Measurements from ENCODE around the gene NFKBIB. TPM values are rescaled to one million over a fixed set of nuclear protein-coding genes. Genes with fewer than 3 reads are reported as not detected.
A peak's percentile ranks its signal among the peaks of the same experiment; 100 is the strongest.

NFKBIB gene
- total RNA-seq, 2 donors from 2014 or later = 32.1 to 38.8 TPM

DNA sequence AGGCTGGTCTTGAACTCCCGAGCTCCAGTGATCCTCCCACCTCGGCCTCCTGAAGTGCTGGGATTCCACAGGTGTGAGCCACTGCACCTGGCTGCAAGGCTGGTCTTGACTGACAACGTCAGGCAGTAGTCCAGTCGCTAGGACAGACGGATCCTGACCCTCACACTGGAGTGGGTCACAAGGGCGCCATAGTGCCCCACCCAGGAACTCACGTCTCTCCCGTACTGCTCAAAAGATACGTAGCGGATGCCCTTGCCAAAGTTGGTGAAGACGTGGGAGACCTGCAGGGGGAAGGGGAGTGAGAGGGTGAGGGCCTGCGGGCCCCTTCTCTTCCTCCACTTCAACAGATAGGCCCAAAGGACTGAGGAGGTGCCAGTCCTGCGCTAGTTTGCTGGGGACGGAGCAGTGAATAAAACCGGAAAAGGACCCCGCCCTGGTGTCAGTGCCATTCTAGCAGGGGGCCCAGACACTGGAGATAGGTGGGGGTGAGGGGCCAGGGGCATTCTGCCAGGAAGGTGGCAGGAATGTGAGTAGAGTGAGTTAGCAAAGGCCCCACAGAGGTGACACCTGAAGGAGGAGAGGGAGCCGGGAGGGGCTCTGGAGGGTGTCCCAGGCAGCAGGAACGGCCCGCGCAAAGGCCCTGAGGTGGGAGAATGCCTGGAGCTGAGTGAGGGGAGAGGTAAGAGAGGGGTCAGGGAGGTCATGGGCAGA, 42.9 kb downstream of the NFKBIB start:
- intact Hi-C loops (cut with DNase I, micrococcal nuclease) = no loop called here
- ATAC-seq = no peak

GRCh38 chr19:38944981-38945506, 45.3 kb downstream of the NFKBIB start:
- intact Hi-C loops (cut with DNase I, micrococcal nuclease) = no loop called here
- ATAC-seq (no peak), DNase-seq (no peak)

More for the DNA sequence above, 42.9 kb downstream of the NFKBIB start:
- DNase-seq = no peak

- ATAC-seq (no peak), DNase-seq (no peak)
- intact Hi-C loops (cut with DNase I, micrococcal nuclease) = no loop called here
These were observed 45.9 kb downstream of the NFKBIB start for GRCh38 chr19:38945562-38946228.

DNA sequence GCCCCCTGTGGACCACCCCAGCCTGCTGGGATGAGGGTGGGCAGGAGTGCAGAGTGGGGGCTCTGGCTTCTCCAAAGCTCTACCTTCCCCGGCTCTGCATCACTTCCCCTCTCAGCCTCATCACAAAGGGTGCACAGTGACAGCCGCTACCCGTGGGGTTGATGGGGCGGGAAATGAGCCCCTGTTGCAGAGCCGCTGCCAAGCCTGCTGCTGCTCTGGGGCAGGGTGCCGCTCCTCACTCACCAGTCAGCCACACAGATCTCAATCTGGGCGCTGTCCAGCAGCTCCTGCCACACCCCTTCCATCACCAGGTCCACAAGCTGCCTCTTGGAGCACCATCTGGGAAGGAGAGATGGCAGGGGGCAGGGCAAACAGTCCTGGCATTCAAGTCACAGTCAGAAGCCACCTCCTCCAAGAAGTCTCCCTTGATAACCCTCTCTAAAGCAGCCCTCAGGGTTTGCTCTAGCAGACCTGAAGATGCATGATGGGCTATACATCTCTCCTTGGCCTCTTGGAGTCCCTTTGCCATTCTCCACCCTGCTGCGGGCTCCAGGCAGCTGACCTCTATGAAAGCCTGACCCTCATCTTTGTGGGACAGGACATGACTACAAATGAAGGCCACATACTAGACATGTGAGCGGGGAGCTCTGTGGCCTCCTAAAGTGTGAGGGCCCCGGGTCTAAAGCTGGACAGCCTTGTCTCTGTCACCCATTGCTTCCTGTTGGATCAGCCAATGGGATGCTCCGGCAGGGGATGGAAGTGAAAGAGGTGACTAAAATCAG, 46.7 kb downstream of the NFKBIB start:
- no peak for ATAC-seq
- intact Hi-C loops (cut with DNase I, micrococcal nuclease) = no loop called here
- no peak for DNase-seq

GRCh38 chr19:38949580-38950367, 50.0 kb downstream of the NFKBIB start:
- intact Hi-C loops (cut with DNase I, micrococcal nuclease) = no loop called here
- DNase-seq = peak; percentile 84 to 85
- peak; percentile 89 for ATAC-seq

DNA sequence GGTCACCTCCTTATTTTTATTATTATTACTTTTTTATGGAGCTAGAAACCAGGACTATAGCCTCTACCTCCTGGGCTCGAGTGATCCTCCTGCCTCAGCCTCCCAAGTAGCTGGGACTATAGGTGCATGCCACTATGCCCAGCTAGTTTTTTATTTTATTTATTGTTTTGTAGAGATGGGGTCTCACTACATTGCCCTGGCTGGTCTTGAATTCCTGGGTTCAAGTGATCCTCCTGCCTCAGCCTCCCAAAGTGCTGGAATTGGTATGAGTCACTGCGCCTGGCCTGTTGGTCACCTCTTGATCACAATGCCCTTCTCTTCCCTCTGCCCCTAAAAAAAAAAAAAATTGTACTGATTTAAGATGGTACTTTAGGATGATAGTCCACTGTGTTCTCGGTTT, 51.4 kb downstream of the NFKBIB start:
- no peak for ATAC-seq
- intact Hi-C loops (cut with DNase I, micrococcal nuclease) = no loop called here

DNA sequence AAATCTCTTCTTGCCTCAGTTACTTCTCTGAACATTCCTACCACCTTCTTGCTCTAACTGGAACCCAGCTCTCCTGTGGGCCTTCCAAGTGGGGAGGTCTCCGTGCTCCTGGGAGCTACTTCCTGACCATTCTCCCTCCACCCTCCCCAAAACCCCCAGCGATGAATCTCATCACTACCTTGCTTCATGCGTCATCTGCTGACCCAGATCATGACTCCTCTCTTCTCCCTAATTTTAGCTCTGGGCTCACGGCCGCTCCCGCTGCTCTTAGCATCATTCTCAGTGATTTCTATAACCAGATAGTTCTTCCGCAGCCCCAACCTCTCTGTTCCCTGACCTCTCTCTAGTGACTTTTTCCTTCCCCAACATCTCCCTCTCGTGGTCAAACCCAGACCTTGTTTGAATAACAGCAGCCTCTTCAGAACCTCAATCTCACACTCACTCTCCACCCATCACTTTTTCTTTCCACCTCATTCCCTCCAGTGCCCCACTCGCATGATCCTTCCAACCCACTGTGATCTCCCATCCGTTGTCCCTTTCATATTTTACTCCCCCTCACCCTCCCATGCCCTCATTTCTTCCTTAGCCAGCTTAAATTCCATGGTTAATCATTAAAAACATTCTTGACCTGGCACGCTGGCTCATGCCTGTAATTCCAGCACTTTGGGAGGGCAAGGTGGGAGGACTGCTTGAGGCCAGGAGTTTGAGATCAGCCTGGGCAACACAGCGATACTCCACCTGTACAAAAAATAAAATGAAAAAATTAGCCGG, 52.8 kb downstream of the NFKBIB start:
- DNase-seq = peak in 1 of 2 donors; percentile 38
- peak; percentile 80 for ATAC-seq
- intact Hi-C loops (cut with DNase I, micrococcal nuclease) = no loop called here

More for the DNA sequence above, 51.4 kb downstream of the NFKBIB start:
- DNase-seq = no peak

DNA sequence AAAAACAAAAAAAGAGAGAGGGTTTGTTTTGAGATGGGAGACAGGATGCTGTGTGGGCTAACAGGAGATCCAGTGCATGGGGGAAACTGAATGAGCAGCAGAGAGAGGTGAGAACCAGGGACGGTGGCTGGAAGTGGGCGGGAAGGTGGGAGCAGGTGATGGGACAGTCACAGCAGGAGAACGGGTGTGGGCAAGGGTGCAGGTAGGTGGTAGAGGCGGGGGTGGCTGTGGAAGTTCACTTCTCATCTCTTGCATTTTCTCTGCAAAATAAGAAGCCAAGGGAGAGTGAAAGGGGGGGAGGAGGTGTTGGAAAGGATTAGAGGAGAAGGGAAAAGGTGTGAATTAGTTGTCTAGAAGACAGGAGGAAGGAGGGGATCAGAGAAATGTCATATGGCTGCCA, 53.9 kb downstream of the NFKBIB start:
- ATAC-seq (no peak), DNase-seq (no peak)
- intact Hi-C loops (cut with DNase I, micrococcal nuclease) = no loop called here

DNA sequence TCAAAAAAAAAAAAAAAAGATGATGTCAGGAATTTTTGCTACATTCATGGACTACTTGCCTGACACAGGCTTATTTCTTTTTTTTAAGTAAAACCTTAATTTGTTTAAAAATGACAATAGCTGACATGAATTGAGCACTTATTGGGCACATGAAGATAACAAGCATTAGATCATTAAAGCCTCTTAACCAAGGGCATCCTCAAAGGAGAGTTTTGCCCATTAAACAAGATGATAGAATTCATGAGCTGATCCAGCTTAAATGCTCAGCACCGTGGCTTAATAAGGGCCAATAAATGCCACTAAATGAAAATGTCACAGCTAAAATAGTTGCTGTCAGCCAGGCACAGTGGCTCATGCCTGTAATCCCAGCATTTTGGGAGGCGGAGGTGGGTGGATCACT, 56.5 kb downstream of the NFKBIB start:
- intact Hi-C loops (cut with DNase I, micrococcal nuclease) = no loop called here
- no peak for ATAC-seq

DNA sequence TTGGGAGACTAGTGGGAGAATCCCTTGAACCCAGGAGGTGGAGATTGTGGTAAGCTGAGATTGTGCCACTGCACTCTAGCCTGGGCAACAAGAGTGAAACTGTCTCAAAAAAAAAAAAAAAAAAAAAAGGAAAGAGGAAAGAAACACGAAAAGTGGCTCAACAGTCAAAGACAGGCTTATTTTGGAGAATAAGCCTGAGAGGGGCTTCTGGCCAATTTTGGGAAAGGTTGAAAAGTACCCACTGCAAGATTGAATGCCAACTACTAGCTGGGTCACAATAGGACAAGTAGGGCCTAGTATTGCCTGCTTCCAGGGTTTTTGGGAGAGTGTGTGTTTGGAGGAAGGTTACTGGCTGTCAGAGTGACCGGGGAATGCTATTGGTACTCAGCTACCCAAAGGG, 58.5 kb downstream of the NFKBIB start:
- DNase-seq (no peak), ATAC-seq (no peak)
- intact Hi-C loops (cut with DNase I, micrococcal nuclease) = no loop called here

More for the DNA sequence above, 56.5 kb downstream of the NFKBIB start:
- no peak for DNase-seq

Other genes with a start within 250 kb of the NFKBIB start
- 10 to 100 TPM; 10.1 to 10.2 TPM for gene CAPN12, start 155.5 kb upstream of the NFKBIB start, total RNA-seq
- not detected for gene LGALS7, start 126.5 kb upstream of the NFKBIB start, total RNA-seq
- gene LGALS7B, start 110.8 kb upstream of the NFKBIB start, total RNA-seq = not detected
- gene LGALS4, start 87.0 kb upstream of the NFKBIB start, total RNA-seq = 1,000 to 10,000 TPM; 7,382 to 8,588 TPM
- gene ECH1, start 68.2 kb upstream of the NFKBIB start, total RNA-seq = 100 to 1,000 TPM; 292 to 483 TPM
- 100 to 1,000 TPM; 269 to 281 TPM for gene HNRNPL, start 50.0 kb upstream of the NFKBIB start, total RNA-seq
- 1 to 10 TPM; 3.2 to 3.4 TPM for gene RINL, start 21.7 kb upstream of the NFKBIB start, total RNA-seq
- 10 to 100 TPM; 32.9 to 39.9 TPM for gene SIRT2, start 351 bp upstream of the NFKBIB start, total RNA-seq
- gene CCER2, start 12.2 kb downstream of the NFKBIB start, total RNA-seq = under 1 TPM in 1 of 2 donors, not detected in 1; 0.55 TPM
- gene SARS2, start 30.8 kb downstream of the NFKBIB start, total RNA-seq = 10 to 100 TPM; 15.4 to 33.3 TPM
- 10 to 100 TPM; 36.3 to 50.4 TPM for gene MRPS12, start 31.0 kb downstream of the NFKBIB start, total RNA-seq
- gene FBXO17, start 75.8 kb downstream of the NFKBIB start, total RNA-seq = 1 to 10 TPM; 1.1 to 3.3 TPM
- 1 to 10 TPM in 1 of 2 donors, not detected in 1; 2.8 TPM for gene FBXO27, start 132.6 kb downstream of the NFKBIB start, total RNA-seq
- not detected for gene ACP7, start 184.4 kb downstream of the NFKBIB start, total RNA-seq
- gene PAK4, start 225.8 kb downstream of the NFKBIB start, total RNA-seq = 10 to 100 TPM; 85.0 to 96.9 TPM

Data from left colon (tissue), 2 donors.